GM18508 (cell line): ENCODE data around the gene MMP28.
A peak's percentile ranks its signal among the peaks of the same experiment; 100 is the strongest.

Experiments
- ATAC-seq: cut with Tn5 transposase; IDR thresholded peaks from one replicate; pipeline ENCODE4 v1.9.1; 2021; ENCODE audit warnings: moderate number of reproducible peaks; ENCODE audit not compliant: insufficient read depth, unreplicated experiment

MMP28 gene

GRCh38 chr17:35795007-35795870 is at the start of gene MMP28:
TSS of gene MMP28 (minus strand) at chr17:35795641. CDS start at chr17:35795377, 264 bp downstream.
- ATAC-seq = no peak

- ATAC-seq = no peak
Observed at GRCh38 chr17:35844547-35844946, 49.1 kb upstream of the MMP28 start.

GRCh38 chr17:35843698-35844097 is 48.3 kb upstream of the MMP28 start:
- ATAC-seq = no peak

GRCh38 chr17:35842239-35842638 is 46.8 kb upstream of the MMP28 start:
- no peak for ATAC-seq

GRCh38 chr17:35841505-35841904 is 46.1 kb upstream of the MMP28 start:
- ATAC-seq = no peak

- ATAC-seq = no peak
Observed at GRCh38 chr17:35841101-35841500, 45.7 kb upstream of the MMP28 start.

- ATAC-seq = no peak
Observed at GRCh38 chr17:35825206-35825605, 29.8 kb upstream of the MMP28 start.

- ATAC-seq = no peak
Observed at GRCh38 chr17:35821308-35821707, 25.9 kb upstream of the MMP28 start.

GRCh38 chr17:35819455-35819854 is 24.0 kb upstream of the MMP28 start:
- ATAC-seq = no peak

GRCh38 chr17:35817196-35817595 is 21.8 kb upstream of the MMP28 start:
- ATAC-seq = no peak

GRCh38 chr17:35816723-35817122 is 21.3 kb upstream of the MMP28 start:
- ATAC-seq = no peak

- no peak for ATAC-seq
Observed at GRCh38 chr17:35812456-35812855, 17.0 kb upstream of the MMP28 start.

- no peak for ATAC-seq
Observed at GRCh38 chr17:35811759-35812158, 16.3 kb upstream of the MMP28 start.

- ATAC-seq = no peak
Observed at GRCh38 chr17:35809855-35810461, 14.5 kb upstream of the MMP28 start.

- ATAC-seq = peak; percentile 67
Observed at GRCh38 chr17:35808962-35809854, 13.8 kb upstream of the MMP28 start, which contains the start of gene TAF15. TSS of gene TAF15 (plus strand) at chr17:35809484. CDS start at chr17:35809570, 86 bp downstream.

- no peak for ATAC-seq
Observed at GRCh38 chr17:35808240-35808961, 13.0 kb upstream of the MMP28 start.

GRCh38 chr17:35807371-35808144 is 12.1 kb upstream of the MMP28 start:
- ATAC-seq = no peak

- ATAC-seq = no peak
Observed at GRCh38 chr17:35804658-35805192, 9.3 kb upstream of the MMP28 start.
